Astrocyte (in vitro differentiated cells and primary cell): ENCODE results near the gene STT3B. TPM values are rescaled to one million over a fixed set of nuclear protein-coding genes. Genes with fewer than 3 reads are reported as not detected.

ENCODE experiments used
- DNase-seq: peaks from one replicate; pipeline ENCODE4 v3.0.0-alpha.2; 2010; ENCODE audit warnings: low read depth
- FAIRE-seq: peaks from 2 replicates; lab custom pipeline; 2011; peaks lifted over from hg19 to GRCh38; lab: Jason Lieb, UNC
- H2AFZ ChIP-seq: 2 replicates; pipeline ENCODE4 v1.6.0; 2012; ENCODE audit warnings: low read depth, low read length, inconsistent platforms
- H3K27ac ChIP-seq: 2 replicates; pipeline ENCODE4 v1.5.1; 2011; ENCODE audit warnings: low read depth, low read length, inconsistent platforms
- H3K27me3 ChIP-seq: 2 replicates; pipeline ENCODE4 v1.6.0; 2011; ENCODE audit warnings: low read length, inconsistent platforms; ENCODE audit not compliant: insufficient read depth
- H3K36me3 ChIP-seq: 2 replicates; pipeline ENCODE4 v1.5.1; 2011; ENCODE audit warnings: low read length, inconsistent platforms; ENCODE audit not compliant: insufficient read depth
- H3K4me1 ChIP-seq: 2 replicates; pipeline ENCODE4 v1.5.1; 2011; ENCODE audit warnings: low read length, inconsistent platforms; ENCODE audit not compliant: insufficient read depth
- H3K4me2 ChIP-seq: 2 replicates; pipeline ENCODE4 v1.6.0; 2012; ENCODE audit warnings: low read length, inconsistent platforms
- H3K4me3 ChIP-seq: 2 replicates; pipeline ENCODE4 v1.5.1; 2011; ENCODE audit warnings: low read depth, mild to moderate bottlenecking, low read length, inconsistent platforms; ENCODE audit not compliant: insufficient read depth
- H3K79me2 ChIP-seq: 2 replicates; pipeline ENCODE4 v1.6.0; 2012; ENCODE audit warnings: mild to moderate bottlenecking, low read length, inconsistent platforms; ENCODE audit not compliant: insufficient read depth
- H3K9ac ChIP-seq: 2 replicates; pipeline ENCODE4 v1.6.0; 2012; ENCODE audit warnings: mild to moderate bottlenecking, low read length, inconsistent platforms
- H3K9me3 ChIP-seq: 2 replicates; pipeline ENCODE4 v1.5.1; 2012; ENCODE audit warnings: low read depth, mild to moderate bottlenecking, low read length, inconsistent platforms; ENCODE audit not compliant: insufficient read depth
- H4K20me1 ChIP-seq: 2 replicates; pipeline ENCODE4 v1.6.0; 2012; ENCODE audit warnings: low read length, inconsistent platforms; ENCODE audit not compliant: insufficient read depth
- H3K27ac Mint-ChIP-seq: one replicate; pipeline ENCODE4 v1.8.0; 2021; ENCODE audit warnings: mild to moderate bottlenecking, mixed read lengths; ENCODE audit not compliant: unreplicated experiment
- H3K27me3 Mint-ChIP-seq: one replicate; pipeline ENCODE4 v1.8.0; 2021; ENCODE audit warnings: low read depth, mixed read lengths; ENCODE audit not compliant: unreplicated experiment
- H3K36me3 Mint-ChIP-seq: one replicate; pipeline ENCODE4 v1.8.0; 2021; ENCODE audit warnings: low read depth, mixed read lengths; ENCODE audit not compliant: unreplicated experiment
- H3K4me1 Mint-ChIP-seq: one replicate; pipeline ENCODE4 v1.8.0; 2021; ENCODE audit warnings: low read depth, mixed read lengths; ENCODE audit not compliant: unreplicated experiment
- H3K4me3 Mint-ChIP-seq: one replicate; pipeline ENCODE4 v1.8.0; 2021; ENCODE audit warnings: mild to moderate bottlenecking, moderate library complexity, mixed read lengths; ENCODE audit not compliant: unreplicated experiment
- H3K9me3 Mint-ChIP-seq: one replicate; pipeline ENCODE4 v1.8.0; 2021; ENCODE audit warnings: mild to moderate bottlenecking, mixed read lengths; ENCODE audit not compliant: unreplicated experiment
- CTCF ChIP-seq: IDR thresholded peaks from 2 replicates; pipeline ENCODE4 v1.5.1; 2011; ENCODE audit warnings: low read depth, mild to moderate bottlenecking, inconsistent platforms, low read length, moderate library complexity; ENCODE audit not compliant: insufficient read depth
- EZH2 ChIP-seq: IDR thresholded peaks from 2 replicates; pipeline ENCODE4 v1.6.1; 2012; ENCODE audit warnings: mild to moderate bottlenecking, low read length, inconsistent platforms; ENCODE audit not compliant: insufficient read depth
- total RNA-seq: library from RNA; stranded (reverse); gene quantifications from 2 replicates; pipeline ENCODE4 v1.2.1, GENCODE V29; 2021

STT3B gene
- total RNA-seq, 1 donor from 2014 or later, result 156 TPM

- Histone ChIP-seq H3K9me3 (no peaks in the 10 kb centered on the region), H3K9ac (no peak overlapping the region), H3K27me3 (no peaks in the 10 kb centered on the region), H3K27ac (no peak overlapping the region), H3K79me2 (peaks cover 96% of the 10 kb centered on the region), H3K36me3 (no peaks in the 10 kb centered on the region), H3K4me2 (no peak overlapping the region), H2AFZ (no peak overlapping the region), H3K4me1 (no peaks in the 10 kb centered on the region), H4K20me1 (peaks cover 79% of the 10 kb centered on the region), H3K4me3 (no peak overlapping the region)
- TF ChIP-seq EZH2 (no peak), CTCF (no peak)
- DNase-seq (no peak), FAIRE-seq (no peak)
- Mint-ChIP-seq H3K4me1 (peaks cover 14% of the 10 kb centered on the region), H3K9me3 (no peaks in the 10 kb centered on the region), H3K36me3 (no peaks in the 10 kb centered on the region), H3K4me3 (no peak overlapping the region), H3K27me3 (no peaks in the 10 kb centered on the region), H3K27ac (no peak overlapping the region)
Measured at GRCh38 chr3:31573036-31573779, 40.5 kb downstream of the STT3B start.

- no peak for FAIRE-seq
- peaks cover 69% of the 10 kb centered on the region for H4K20me1 ChIP-seq
- DNase-seq, result no peak
Measured at GRCh38 chr3:31575448-31575847, 42.7 kb downstream of the STT3B start.

More at GRCh38 chr3:31575448-31575847, 42.7 kb downstream of the STT3B start:
- Histone ChIP-seq H3K79me2 (peaks cover 93% of the 10 kb centered on the region), H3K4me2 (no peak overlapping the region), H3K27ac (no peak overlapping the region), H3K9ac (no peak overlapping the region), H3K27me3 (no peaks in the 10 kb centered on the region), H2AFZ (no peak overlapping the region), H3K9me3 (no peaks in the 10 kb centered on the region), H3K4me1 (no peaks in the 10 kb centered on the region), H3K36me3 (peaks cover 3% of the 10 kb centered on the region), H3K4me3 (no peak overlapping the region)
- Mint-ChIP-seq H3K27ac (no peak overlapping the region), H3K36me3 (no peaks in the 10 kb centered on the region), H3K27me3 (no peaks in the 10 kb centered on the region), H3K4me3 (no peak overlapping the region), H3K9me3 (no peaks in the 10 kb centered on the region), H3K4me1 (peaks cover 11% of the 10 kb centered on the region)
- TF ChIP-seq EZH2 (no peak), CTCF (no peak)
